ENCODE data around the gene RAB5B.
"Not testable (repeated sequence)": the region's sequence is repeated elsewhere in the genome, so short reads cannot be mapped to it uniquely, and the experiment has no call there.

RAB5B gene

GRCh38 chr12:56001487-56002100 lies 27.7 kb downstream of the RAB5B start:
- Histone ChIP-seq H3K36me3 (ENCODE audit: control insufficient read depth, insufficient read depth, low read length) (no peaks in the 10 kb centered on the region), H3K27me3 (ENCODE audit: control insufficient read depth, insufficient read depth, low read length) (no peaks in the 10 kb centered on the region), H3K4me3 (ENCODE audit: low read depth, low read length) (no peak overlapping the region), H3K4me2 (ENCODE audit: low read length) (no peak overlapping the region), H3K79me2 (peaks cover 10% of the 10 kb centered on the region), H2AFZ (no peak overlapping the region), H3K9me3 (ENCODE audit: control insufficient read depth, low read length) (no peaks in the 10 kb centered on the region), H3K4me1 (peaks cover 11% of the 10 kb centered on the region), H3K9ac (no peak overlapping the region), H3K27ac (peak overlapping the region; percentile 65)
- TF ChIP-seq, protein P1, sequence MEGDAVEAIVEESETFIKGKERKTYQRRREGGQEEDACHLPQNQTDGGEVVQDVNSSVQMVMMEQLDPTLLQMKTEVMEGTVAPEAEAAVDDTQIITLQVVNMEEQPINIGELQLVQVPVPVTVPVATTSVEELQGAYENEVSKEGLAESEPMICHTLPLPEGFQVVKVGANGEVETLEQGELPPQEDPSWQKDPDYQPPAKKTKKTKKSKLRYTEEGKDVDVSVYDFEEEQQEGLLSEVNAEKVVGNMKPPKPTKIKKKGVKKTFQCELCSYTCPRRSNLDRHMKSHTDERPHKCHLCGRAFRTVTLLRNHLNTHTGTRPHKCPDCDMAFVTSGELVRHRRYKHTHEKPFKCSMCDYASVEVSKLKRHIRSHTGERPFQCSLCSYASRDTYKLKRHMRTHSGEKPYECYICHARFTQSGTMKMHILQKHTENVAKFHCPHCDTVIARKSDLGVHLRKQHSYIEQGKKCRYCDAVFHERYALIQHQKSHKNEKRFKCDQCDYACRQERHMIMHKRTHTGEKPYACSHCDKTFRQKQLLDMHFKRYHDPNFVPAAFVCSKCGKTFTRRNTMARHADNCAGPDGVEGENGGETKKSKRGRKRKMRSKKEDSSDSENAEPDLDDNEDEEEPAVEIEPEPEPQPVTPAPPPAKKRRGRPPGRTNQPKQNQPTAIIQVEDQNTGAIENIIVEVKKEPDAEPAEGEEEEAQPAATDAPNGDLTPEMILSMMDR (IDR thresholded peaks at IDR 0.05), result no peak

DNA sequence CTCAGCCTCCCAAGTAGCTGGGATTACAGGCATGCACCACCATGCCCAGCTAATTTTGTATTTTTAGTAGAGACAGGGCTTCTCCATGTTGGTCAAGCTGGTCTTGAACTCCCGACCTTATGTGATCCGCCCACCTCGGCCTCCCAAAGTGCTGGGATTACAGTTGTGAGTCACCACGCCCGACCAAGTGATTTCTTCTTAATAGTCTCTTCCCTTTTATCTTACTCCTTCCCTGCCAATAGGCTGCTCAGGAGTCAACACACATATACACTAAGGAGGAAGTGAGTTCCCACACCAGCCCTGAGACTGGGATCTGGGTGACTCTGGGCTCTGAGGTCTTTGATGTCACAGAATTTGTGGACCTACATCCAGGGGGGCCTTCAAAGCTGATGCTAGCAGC lies 29.5 kb downstream of the RAB5B start:
- H3K4me2 ChIP-seq (ENCODE audit: low read length); H3K4me3 ChIP-seq (ENCODE audit: low read depth, low read length); H3K27me3 ChIP-seq (ENCODE audit: control insufficient read depth, insufficient read depth, low read length); H3K9me3 ChIP-seq (ENCODE audit: control insufficient read depth, low read length); H3K36me3 ChIP-seq (ENCODE audit: control insufficient read depth, insufficient read depth, low read length); H2AFZ ChIP-seq; H3K9ac ChIP-seq; H3K79me2 ChIP-seq; H3K27ac ChIP-seq: not testable (repeated sequence)
- H3K4me1 ChIP-seq, result peaks cover 10% of the 10 kb centered on the region

GRCh38 chr12:56004211-56004610 lies 30.3 kb downstream of the RAB5B start:
- no peaks in the 10 kb centered on the region for H3K79me2 ChIP-seq
- H3K36me3 ChIP-seq (ENCODE audit: control insufficient read depth, insufficient read depth, low read length), result no peaks in the 10 kb centered on the region
- no peak overlapping the region for H3K4me2 ChIP-seq (ENCODE audit: low read length)
- TF ChIP-seq, protein P1 (IDR thresholded peaks at IDR 0.05), result no peak
- H3K27me3 ChIP-seq (ENCODE audit: control insufficient read depth, insufficient read depth, low read length), result no peaks in the 10 kb centered on the region
- H3K9me3 ChIP-seq (ENCODE audit: control insufficient read depth, low read length), result no peaks in the 10 kb centered on the region
- no peak overlapping the region for H3K27ac ChIP-seq
- H2AFZ ChIP-seq, result no peak overlapping the region
- H3K4me1 ChIP-seq, result peaks cover 10% of the 10 kb centered on the region
- H3K9ac ChIP-seq, result no peak overlapping the region
- no peak overlapping the region for H3K4me3 ChIP-seq (ENCODE audit: low read depth, low read length)

DNA sequence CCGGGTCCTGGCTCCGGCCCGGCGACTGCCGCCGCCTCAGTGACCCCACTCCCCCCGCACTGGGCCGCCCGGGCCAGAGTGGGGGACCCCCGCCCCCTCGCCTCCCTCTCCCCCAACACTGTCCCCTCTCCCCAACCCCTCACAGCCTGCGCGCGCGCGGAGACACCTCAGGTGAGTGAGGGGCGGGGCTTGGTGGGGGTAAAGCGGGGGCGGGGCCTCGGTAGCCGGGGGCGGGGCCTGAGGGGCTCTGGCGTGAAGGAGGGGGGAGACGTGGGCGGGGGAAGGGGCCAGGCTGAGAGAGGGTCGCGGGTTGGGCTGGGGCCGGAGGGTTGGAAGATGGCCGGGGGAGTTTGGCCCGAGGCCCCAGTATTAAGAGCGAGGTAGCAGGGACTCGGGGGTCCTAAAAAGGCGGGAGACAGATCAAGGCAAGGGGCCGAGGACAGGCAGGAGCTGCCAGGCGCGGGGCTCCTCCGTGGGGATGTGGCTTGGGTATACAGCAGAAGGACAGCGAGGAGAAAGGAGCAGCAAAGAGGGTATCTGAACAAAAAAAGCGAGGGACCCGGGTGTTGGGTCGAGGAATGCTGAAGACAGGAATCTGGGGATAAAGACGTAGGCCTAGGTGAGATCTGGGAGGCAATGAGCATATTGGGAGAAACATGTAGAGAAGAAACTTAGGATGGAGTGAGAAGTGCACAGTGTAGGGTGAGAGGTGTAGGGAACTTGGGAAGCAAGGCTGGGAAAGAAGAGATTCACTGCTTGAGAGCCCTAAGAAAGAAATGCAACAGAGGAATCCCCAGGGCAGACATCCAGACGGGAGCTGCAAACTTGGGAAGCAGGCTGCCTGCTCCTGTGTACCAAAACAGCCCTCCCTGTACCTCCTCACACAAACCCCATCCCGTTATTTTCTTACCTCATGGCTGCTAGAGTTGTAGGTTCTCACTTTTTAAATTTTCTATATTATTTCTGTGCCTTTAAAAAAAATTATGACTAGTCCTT lies 34.0 kb downstream of the RAB5B start:
- H3K79me2 ChIP-seq, result no peaks in the 10 kb centered on the region
- H3K27me3 ChIP-seq (ENCODE audit: control insufficient read depth, insufficient read depth, low read length), result no peaks in the 10 kb centered on the region
- peak overlapping the region; percentile 98 for H3K4me2 ChIP-seq (ENCODE audit: low read length)
- no peaks in the 10 kb centered on the region for H3K9me3 ChIP-seq (ENCODE audit: control insufficient read depth, low read length)
- no peaks in the 10 kb centered on the region for H3K36me3 ChIP-seq (ENCODE audit: control insufficient read depth, insufficient read depth, low read length)
- H3K4me1 ChIP-seq, result peaks cover 11% of the 10 kb centered on the region
- TF ChIP-seq, protein P1 (IDR thresholded peaks at IDR 0.05), result no peak
- H2AFZ ChIP-seq, result peak overlapping the region; percentile 95
- peak overlapping the region; percentile 55 for H3K4me3 ChIP-seq (ENCODE audit: low read depth, low read length)
- H3K27ac ChIP-seq, result peak overlapping the region; percentile 92
- peak overlapping the region; percentile 63 for H3K9ac ChIP-seq

DNA sequence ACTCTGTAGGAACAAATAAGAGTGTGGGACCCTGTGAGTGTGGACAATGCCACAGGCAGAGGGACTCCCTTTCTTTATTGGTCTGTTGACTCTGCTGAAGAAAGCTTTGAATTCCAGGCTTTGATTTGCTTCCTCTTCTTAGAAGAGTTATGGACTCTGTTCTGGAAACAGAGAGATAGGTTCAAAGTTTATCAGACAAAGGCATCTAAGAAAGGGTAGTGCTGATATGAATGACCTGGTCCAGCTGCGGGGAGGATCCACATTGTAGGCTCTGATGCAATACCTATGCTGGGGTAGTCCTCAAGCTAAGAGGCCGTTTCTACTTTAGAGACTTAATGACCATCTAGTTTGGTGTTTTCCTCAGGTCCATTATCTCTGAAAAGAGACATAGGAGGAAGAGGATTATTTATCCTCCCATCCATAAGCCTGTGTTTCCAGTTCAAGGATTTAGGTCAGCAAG lies 36.3 kb downstream of the RAB5B start:
- Histone ChIP-seq H3K9ac (no peak overlapping the region), H3K27me3 (ENCODE audit: control insufficient read depth, insufficient read depth, low read length) (no peaks in the 10 kb centered on the region), H2AFZ (peak overlapping the region; percentile 17), H3K79me2 (peaks cover 3% of the 10 kb centered on the region), H3K27ac (peak overlapping the region; percentile 54), H3K4me3 (ENCODE audit: low read depth, low read length) (no peak overlapping the region), H3K4me2 (ENCODE audit: low read length) (no peak overlapping the region), H3K4me1 (peaks cover 18% of the 10 kb centered on the region), H3K36me3 (ENCODE audit: control insufficient read depth, insufficient read depth, low read length) (no peaks in the 10 kb centered on the region), H3K9me3 (ENCODE audit: control insufficient read depth, low read length) (no peaks in the 10 kb centered on the region)
- TF ChIP-seq, protein P1 (IDR thresholded peaks at IDR 0.05), result no peak

Data from parathyroid adenoma (tissue), 2 donors.